ENCODE measurements around the gene NECAB2. TPM values are rescaled to one million over a fixed set of nuclear protein-coding genes. Genes with fewer than 3 reads are reported as not detected.

The NECAB2 gene
- total RNA-seq, 2 experiments from 2014 or later, result not detected

DNA sequence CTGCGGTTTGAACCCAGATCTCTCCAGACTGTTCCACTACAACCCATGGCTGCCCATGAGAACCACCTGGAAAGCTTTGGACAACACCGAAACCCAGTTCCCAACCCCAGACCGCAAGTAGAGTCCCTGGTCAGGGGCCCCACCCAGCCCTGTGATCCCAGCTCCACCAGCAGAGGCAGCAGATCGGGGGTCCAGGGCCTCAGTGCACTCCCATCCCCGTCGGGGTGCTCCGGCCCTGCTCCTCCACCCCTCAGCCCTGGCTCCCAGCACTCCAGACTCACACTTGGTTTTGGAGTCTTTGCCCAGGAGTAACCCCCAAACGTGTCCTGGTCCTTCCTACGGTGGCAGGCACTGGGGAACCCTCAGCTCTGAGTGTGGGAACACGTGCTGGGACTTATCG, 35.7 kb upstream of the NECAB2 start:
- POLR2A ChIA-PET, result no interaction called here
- H3K9me3 Mint-ChIP-seq, result no peaks in the 10 kb centered on the region
- H3K36me3 Mint-ChIP-seq, result no peaks in the 10 kb centered on the region
- peaks cover 1% of the 10 kb centered on the region for H3K4me1 Mint-ChIP-seq
- no peak overlapping the region for H3K4me3 Mint-ChIP-seq
- ATAC-seq (ENCODE audit: low read depth) (no peak), DNase-seq (no peak)
- H3K27ac Mint-ChIP-seq, result no peak overlapping the region
- no peaks in the 10 kb centered on the region for H3K27me3 Mint-ChIP-seq

DNA sequence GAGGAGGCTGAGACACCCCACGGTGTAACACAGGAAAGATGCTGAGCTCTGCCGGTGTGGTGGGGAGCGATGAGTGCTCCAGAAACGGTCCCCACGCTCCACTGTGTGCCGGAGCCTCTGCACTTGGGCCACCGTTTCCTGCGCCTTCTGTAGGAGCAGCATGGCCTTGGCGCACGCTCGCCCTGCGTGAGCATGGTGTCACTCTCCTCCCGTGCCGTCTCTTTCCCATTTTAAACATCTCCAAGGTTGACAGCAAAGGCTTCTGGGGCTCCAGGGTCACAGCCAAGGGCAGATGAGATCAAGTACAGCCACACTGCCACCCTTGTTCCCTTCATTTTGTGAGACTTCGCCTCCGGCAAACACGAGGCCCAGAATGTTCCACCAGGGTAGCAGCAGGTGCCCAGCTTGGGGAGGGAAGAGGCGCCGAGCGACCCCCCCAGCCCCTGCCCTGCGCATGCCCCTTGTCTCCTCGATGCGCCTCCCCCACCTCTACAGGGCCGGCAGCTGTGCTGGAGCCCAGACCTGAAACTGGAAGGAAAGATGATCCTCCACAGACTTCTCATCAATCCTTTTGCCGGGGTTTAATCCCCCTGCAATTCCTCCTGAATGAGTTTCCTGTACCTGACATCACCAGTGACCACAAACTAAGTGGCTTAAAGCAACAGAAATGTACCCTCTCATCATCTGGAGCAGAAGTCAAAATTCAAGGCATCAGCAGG, 34.9 kb upstream of the NECAB2 start:
- no peak overlapping the region for H3K27ac Mint-ChIP-seq
- no peaks in the 10 kb centered on the region for H3K9me3 Mint-ChIP-seq
- H3K4me1 Mint-ChIP-seq, result peaks cover 1% of the 10 kb centered on the region

DNA sequence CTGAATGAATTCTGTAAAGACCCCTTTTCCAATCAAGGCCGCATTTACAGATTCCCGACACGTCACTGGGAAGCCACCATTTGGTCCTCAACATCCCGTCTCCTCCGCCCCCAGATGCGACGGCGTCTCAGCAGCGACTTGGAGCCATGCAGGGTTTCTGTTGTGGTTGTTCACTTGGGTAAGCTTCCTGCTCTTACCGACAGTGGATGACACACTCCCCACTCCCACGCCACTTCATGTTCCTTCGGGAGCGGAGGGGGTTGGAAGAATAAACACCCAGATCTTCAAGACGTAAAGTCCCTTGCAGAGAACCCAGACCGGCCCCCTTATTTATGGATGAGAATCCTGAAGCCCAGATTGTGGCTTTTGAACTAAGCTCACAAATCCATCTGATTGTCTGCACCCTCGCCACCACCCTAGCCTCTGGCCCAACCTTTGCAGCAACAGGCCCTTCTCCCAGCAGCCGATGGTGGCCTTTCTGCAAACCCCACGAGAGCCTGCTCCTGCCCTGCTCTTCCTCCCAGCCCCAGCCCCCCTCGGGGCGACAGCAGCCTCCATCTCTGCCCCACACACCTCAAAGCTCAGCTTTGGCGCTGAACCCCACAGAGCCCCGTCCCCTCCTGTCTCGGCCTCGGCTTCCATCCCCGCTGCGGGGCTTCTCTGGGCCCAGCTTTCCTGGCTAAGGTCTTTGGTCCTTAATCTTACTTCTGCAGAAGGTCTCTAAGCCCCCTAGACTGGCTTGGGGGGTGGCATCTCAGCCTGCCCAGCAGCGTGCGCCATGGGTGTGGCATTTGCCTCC, 34.0 kb upstream of the NECAB2 start:
- POLR2A ChIA-PET, result no interaction called here
- H3K27ac Mint-ChIP-seq, result no peak overlapping the region
- no peaks in the 10 kb centered on the region for H3K36me3 Mint-ChIP-seq
- H3K27me3 Mint-ChIP-seq, result no peaks in the 10 kb centered on the region
- peaks cover 1% of the 10 kb centered on the region for H3K4me1 Mint-ChIP-seq
- H3K9me3 Mint-ChIP-seq, result no peaks in the 10 kb centered on the region
- H3K4me3 Mint-ChIP-seq, result no peak overlapping the region
- DNase-seq (no peak), ATAC-seq (ENCODE audit: low read depth) (no peak)

More for the DNA sequence above, 34.9 kb upstream of the NECAB2 start:
- POLR2A ChIA-PET, result no interaction called here
- Mint-ChIP-seq H3K36me3 (no peaks in the 10 kb centered on the region), H3K4me3 (no peak overlapping the region), H3K27me3 (no peaks in the 10 kb centered on the region)
- DNase-seq (no peak), ATAC-seq (ENCODE audit: low read depth) (no peak)

DNA sequence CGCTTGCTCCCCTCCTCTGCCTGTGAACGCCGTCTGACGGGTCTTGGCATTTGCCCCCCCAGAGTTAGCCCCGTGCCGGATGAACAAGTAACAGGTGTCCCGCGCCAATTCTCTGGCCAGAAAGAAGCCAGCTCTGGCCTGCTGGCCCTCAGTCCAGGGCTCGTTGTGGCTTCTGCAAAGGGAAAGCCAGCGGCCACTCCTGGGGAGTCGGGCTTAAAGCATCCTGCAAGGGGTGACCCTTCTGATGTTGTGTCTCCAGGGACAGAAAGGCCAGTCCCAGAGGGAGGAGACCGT, 33.4 kb upstream of the NECAB2 start:
- no peaks in the 10 kb centered on the region for H3K27me3 Mint-ChIP-seq
- H3K4me1 Mint-ChIP-seq, result peaks cover 5% of the 10 kb centered on the region
- no peak overlapping the region for H3K4me3 Mint-ChIP-seq
- H3K9me3 Mint-ChIP-seq, result no peaks in the 10 kb centered on the region
- no peak for DNase-seq
- H3K27ac Mint-ChIP-seq, result no peak overlapping the region
- H3K36me3 Mint-ChIP-seq, result no peaks in the 10 kb centered on the region
- ATAC-seq (ENCODE audit: low read depth), result no peak
- POLR2A ChIA-PET, result no interaction called here

DNA sequence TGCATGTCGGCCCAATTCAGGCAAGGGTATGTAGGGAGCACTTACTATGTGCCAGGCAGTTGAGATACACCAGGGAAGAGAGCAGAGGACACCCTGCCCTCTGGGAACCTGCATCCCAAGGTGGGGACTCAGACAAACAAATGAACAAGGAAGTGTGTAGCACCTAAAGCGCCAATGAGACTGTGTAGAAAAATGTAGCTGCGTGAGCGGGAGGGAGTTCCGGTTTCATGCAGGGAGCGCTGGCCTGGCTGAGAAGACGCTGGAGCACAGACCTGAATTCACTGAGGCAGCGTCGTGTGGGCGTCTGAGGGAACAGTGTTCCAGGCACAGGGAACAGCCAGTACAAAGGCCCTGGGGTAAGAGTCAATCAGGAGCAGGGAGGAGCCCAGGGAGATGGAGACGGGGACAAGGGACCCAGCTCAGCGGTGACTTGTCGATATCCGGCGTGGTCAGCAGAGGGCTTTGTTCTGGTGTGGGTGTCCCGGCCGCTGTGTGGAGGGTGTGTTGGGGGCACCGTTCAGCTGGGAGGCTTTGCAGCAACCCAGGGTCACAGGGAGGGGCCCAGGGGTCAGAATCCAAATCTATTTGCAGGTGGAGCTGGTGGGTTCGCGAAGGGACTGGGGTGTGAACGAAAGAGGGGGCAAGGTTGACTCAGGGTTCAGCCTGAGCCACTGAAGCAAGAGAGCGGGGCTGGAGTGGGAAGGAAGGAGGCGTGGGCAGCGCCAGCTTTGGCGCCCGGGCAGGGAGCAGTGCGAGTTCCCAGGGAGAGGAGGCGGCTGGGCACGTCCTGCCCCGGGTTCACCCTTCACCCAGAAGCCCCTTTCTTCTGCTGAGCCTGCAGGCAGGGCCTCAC, 32.8 kb upstream of the NECAB2 start:
- POLR2A ChIA-PET, result no interaction called here
- no peak overlapping the region for H3K4me3 Mint-ChIP-seq
- no peaks in the 10 kb centered on the region for H3K9me3 Mint-ChIP-seq
- no peaks in the 10 kb centered on the region for H3K36me3 Mint-ChIP-seq
- peaks cover 6% of the 10 kb centered on the region for H3K4me1 Mint-ChIP-seq
- no peaks in the 10 kb centered on the region for H3K27me3 Mint-ChIP-seq
- no peak overlapping the region for H3K27ac Mint-ChIP-seq
- ATAC-seq (ENCODE audit: low read depth), result no peak
- no peak for DNase-seq

DNA sequence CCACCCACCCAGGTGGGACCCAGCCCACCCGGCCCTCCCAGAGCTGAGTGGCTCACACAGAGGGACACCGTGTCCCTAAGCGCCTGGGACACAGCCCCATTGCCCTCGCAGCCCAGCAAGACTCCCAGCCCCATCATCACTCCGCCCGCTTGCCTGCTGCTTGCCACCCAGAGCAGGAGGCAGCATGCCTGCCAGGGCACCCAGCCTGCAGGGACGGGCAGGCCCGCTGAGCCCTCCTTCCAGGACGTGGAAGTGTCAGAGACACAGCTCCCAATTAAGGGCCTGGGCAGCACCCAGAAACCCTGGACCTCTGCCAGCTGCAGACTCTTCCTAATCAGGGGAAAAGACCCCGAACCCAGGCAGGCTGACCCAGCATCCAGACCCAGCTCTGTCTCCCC, 32.2 kb upstream of the NECAB2 start:
- POLR2A ChIA-PET, result no interaction called here
- Mint-ChIP-seq H3K36me3 (no peaks in the 10 kb centered on the region), H3K27ac (no peak overlapping the region), H3K4me3 (no peak overlapping the region), H3K9me3 (no peaks in the 10 kb centered on the region), H3K27me3 (no peaks in the 10 kb centered on the region), H3K4me1 (peaks cover 6% of the 10 kb centered on the region)
- ATAC-seq (ENCODE audit: low read depth), result no peak
- DNase-seq, result no peak

DNA sequence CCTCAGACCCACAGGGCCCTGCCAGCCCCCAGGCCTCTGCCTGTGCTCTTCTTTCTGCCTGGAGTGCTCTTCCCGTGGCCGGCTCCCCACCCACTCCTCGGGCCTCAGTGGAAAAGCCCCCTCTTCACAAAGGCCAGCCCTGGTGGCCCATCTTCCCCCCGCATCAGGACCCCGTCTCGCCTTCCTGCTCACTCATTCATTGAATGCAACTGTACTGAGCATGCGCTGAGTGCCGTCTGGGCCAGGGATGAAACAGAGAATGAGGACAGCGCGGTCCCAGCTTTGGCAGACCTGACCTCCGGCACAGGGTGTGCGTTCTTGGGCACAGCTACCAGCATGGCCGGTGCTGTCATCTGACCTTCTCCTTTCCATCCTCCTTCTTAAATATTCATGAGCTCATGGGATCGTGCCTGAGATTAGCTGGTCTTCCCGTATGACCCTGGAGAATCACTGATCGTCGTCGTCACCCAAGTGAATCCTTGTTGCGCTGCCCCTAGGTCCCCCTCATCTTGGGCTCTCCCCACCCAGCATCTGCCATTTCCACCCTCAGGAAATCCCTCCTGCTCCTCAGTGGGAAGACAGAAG, 31.4 kb upstream of the NECAB2 start:
- no peaks in the 10 kb centered on the region for H3K27me3 Mint-ChIP-seq

DNA sequence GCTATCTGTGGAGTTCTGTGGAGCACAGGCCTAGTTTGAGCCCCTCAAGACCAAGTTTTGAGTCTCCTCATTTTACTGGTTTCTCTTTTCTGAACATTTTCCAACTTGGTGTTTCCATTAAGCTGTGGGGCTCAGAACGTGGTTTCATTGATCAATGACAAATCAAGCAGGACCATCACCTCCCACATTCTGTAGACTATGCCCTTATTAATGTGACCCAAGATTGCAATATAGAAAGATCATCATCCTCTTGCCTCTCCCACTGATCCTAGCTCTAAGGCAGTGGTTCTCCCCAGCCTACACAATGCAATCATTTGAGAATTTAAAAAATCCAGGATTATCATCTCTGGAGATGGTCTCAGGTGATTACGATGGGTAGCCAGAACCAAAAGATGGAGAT, 30.8 kb upstream of the NECAB2 start:
- Mint-ChIP-seq H3K27ac (no peak overlapping the region), H3K36me3 (no peaks in the 10 kb centered on the region), H3K4me3 (no peak overlapping the region), H3K27me3 (no peaks in the 10 kb centered on the region), H3K4me1 (peaks cover 6% of the 10 kb centered on the region), H3K9me3 (no peaks in the 10 kb centered on the region)
- DNase-seq (no peak), ATAC-seq (ENCODE audit: low read depth) (no peak)
- POLR2A ChIA-PET, result no interaction called here

More for the DNA sequence above, 31.4 kb upstream of the NECAB2 start:
- DNase-seq, result no peak
- Mint-ChIP-seq H3K4me1 (peaks cover 6% of the 10 kb centered on the region), H3K9me3 (no peaks in the 10 kb centered on the region), H3K36me3 (no peaks in the 10 kb centered on the region), H3K4me3 (no peak overlapping the region), H3K27ac (no peak overlapping the region)
- POLR2A ChIA-PET, result no interaction called here
- ATAC-seq (ENCODE audit: low read depth), result no peak

DNA sequence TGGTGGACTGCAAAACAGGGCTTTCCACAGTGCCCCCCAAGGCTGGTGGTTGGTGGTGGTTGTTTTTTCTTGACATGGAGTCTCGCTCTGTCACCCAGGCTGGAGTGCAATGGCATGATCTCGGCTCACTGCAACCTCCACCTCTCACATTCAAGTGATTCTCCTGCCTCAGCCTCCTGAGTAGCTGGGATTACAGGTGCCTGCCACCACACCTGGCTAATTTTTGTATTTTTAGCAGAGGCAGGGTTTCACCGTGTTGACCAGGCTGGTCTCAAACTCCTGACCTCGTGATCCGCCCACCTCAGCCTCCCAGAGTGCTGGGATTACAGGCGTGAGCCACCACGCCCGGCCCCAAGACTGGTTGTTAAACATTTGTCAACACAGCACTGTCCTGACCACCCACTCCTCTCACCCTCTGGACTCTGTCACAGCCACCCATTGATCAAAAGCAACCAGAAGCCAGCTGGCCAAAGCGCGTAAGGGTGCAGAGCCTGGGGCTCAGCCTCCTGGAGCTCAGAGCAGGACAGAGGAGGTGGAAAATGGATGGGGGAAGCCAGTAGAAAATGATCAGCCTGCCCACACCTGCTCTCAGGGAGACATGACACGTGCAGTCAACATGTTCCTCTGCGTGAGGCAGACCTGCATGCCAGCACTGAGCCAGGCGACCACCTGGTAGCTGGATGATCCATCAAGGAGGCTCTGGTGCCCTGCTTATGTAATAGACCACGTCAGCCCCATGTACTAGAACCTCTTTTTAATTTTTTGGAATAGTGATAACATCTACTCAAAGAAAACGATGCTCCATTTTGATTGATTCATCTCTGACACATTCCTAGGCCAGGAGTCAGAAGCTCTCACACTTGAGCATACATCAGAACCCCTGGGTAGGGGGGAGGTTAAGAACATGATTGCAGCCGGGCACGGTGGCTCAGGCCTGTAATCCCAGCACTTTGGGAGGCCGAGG, 29.8 kb upstream of the NECAB2 start:
- ATAC-seq (ENCODE audit: low read depth), result no peak

DNA sequence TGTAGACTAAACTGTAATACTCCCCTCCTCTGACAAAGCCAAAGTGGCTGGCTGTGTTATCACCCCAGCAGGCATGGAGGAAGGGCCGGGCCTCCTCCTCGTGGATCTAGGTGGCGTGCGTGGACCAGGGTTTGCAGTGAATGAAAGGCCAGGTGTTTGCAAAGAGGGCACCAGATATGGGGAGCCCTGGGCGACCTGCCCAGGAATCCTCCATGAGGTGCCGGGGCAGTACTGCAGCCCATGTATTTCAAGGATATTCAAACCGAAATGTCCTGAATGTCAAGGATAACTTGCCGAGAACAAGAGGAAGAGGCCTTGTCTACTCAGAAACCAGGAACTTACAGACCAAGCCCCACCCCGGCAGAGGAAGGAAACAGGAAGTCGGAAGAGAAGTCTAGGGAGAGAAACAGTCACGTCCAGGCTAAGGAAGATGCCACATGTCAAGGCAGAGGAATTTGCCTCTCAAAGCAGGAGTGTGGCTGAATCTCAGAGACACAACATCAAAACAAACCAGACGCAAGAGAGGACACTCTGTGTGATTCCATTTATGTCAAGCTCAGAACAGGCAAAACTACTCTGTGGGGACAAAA, 28.7 kb upstream of the NECAB2 start:
- peak overlapping the region; percentile 64 for H3K27ac Mint-ChIP-seq

More for the DNA sequence above, 29.8 kb upstream of the NECAB2 start:
- Mint-ChIP-seq H3K36me3 (no peaks in the 10 kb centered on the region), H3K27me3 (no peaks in the 10 kb centered on the region), H3K27ac (no peak overlapping the region), H3K4me3 (no peak overlapping the region), H3K4me1 (peaks cover 6% of the 10 kb centered on the region), H3K9me3 (no peaks in the 10 kb centered on the region)
- POLR2A ChIA-PET, result no interaction called here
- no peak for DNase-seq

DNA sequence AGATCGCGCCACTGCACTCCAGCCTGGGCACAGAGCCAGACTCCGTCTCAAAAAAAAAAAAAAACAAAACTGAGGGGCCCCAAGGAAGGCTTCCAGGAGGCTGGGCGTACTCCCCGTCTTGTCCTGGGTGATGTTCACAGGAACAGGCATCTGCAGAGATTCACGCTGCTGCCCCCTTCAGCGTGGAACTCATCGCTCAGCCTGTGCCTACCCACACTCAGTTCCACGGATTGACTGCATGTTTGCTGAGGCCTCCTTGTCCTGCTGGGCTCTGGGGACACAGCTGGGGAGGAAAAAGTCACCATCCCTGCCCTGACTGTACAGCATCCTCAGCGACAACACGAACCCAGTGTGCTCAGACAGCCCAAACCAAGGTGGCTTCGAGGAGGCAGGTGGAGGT, 27.9 kb upstream of the NECAB2 start:
- POLR2A ChIA-PET, result no interaction called here
- Mint-ChIP-seq H3K27me3 (no peaks in the 10 kb centered on the region), H3K4me3 (no peak overlapping the region), H3K9me3 (no peaks in the 10 kb centered on the region), H3K36me3 (no peaks in the 10 kb centered on the region), H3K4me1 (peaks cover 6% of the 10 kb centered on the region), H3K27ac (no peak overlapping the region)
- no peak for ATAC-seq (ENCODE audit: low read depth)
- no peak for DNase-seq

More for the DNA sequence above, 28.7 kb upstream of the NECAB2 start:
- Mint-ChIP-seq H3K36me3 (no peaks in the 10 kb centered on the region), H3K4me1 (peaks cover 6% of the 10 kb centered on the region), H3K4me3 (no peak overlapping the region), H3K9me3 (no peaks in the 10 kb centered on the region), H3K27me3 (no peaks in the 10 kb centered on the region)
- DNase-seq (no peak), ATAC-seq (ENCODE audit: low read depth) (no peak)
- POLR2A ChIA-PET, result no interaction called here

DNA sequence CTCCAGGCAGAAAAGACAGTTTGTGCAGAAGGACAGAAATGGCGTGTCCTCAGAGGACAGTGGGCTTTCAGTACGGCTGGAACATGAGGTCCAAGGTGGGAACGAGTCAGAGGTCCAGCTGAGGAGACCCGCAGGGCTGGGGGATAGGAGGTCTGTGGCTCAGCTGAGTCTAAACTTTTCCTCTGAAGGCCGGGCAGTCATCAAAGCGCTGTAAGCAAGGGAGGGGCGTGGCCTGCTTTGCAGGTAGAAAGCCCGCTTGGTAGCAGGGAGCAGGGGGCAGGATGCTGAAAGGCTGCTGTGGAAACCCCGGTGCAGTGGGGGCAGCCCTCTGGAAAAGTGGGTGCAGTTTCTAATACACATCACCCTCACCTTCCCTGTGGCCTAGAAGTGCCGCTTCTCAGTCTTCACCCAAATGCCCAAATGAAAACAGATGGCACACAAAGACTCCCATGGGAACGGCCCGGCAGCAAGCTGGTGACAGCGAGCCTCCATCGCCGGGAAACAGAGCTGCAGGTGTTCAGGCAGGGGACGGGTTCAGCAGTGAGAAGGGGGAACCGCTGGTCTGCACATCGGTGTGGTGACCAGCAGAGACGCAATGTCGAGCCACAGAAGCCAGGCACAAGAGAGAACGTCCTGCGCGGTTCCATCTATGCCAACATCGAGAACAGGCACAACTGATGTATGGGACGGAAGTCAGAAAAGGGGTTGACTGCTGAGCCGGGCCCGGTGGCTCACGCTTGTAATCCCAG, 27.2 kb upstream of the NECAB2 start:
- Mint-ChIP-seq H3K36me3 (no peaks in the 10 kb centered on the region), H3K27me3 (no peaks in the 10 kb centered on the region), H3K9me3 (no peaks in the 10 kb centered on the region), H3K27ac (no peak overlapping the region), H3K4me3 (no peak overlapping the region), H3K4me1 (peaks cover 6% of the 10 kb centered on the region)
- ATAC-seq (ENCODE audit: low read depth), result no peak
- DNase-seq, result no peak
- POLR2A ChIA-PET, result no interaction called here

Measured in activated naive CD8-positive, alpha-beta T cell treated with anti-CD3 and anti-CD28 coated beads, Interleukin-2, amount 10 ng/mL, durations not matched to agents 7 days and 5 days (primary cell).